NCI-H187 (cell line): ENCODE results near the gene CYP2C9.
"Not testable (repeated sequence)": the region's sequence is repeated elsewhere in the genome, so short reads cannot be mapped to it uniquely, and the experiment has no call there.

Experiments used
- DNase-seq, 2 experiments: peaks; one replicate each; lab custom pipeline; 2025; lab: John Stamatoyannopoulos, UW

CYP2C9 gene

GRCh38 chr10:94938383-94938782 is at the start of gene CYP2C9:
TSS of gene CYP2C9 (plus strand) at chr10:94938658. CDS start at chr10:94938683, 25 bp downstream.
- no peak for DNase-seq

GRCh38 chr10:94889123-94889522 is 49.3 kb upstream of the CYP2C9 start:
- no peak for DNase-seq

DNA sequence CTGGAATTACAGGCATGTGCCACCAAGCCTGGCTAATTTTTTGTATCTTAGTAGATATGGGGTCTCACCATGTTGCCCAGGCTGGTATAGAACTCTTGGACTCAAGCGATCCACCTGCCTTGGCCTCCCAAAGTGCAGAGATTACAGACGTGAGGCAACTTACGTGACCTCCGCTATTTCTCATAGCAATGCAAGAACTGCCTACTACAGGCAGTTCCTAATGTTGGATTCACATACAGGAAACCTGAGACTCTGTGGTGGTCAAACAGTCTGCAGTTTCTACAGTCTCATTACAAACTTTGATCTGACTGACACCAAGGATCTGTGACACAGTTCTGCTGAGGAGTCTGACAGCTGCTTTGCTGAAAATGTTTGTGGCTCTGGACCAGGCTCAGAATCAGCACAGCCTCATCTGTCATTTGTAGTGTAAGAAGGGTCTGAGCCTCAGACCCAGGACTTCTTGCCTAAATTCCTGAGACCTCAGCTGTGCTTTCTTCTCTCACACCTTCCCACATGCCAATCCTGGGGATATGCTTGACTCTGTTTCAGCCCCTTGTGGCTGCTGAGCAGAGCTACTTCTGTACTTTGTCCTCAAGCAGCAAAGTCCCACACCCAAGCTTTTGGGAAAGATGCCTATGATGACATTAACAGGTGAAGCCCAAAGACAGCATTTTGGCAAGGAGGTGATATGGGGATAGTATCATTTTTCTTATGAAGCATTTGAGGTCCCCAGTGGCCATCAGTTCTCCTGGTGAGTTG is 48.0 kb upstream of the CYP2C9 start:
- DNase-seq = no peak

GRCh38 chr10:94898414-94898813 is 40.0 kb upstream of the CYP2C9 start:
- not testable (repeated sequence) for DNase-seq

- DNase-seq = no peak
These were observed 36.4 kb upstream of the CYP2C9 start for GRCh38 chr10:94902080-94902479.

GRCh38 chr10:94902570-94902969 is 35.9 kb upstream of the CYP2C9 start:
- DNase-seq = no peak

DNA sequence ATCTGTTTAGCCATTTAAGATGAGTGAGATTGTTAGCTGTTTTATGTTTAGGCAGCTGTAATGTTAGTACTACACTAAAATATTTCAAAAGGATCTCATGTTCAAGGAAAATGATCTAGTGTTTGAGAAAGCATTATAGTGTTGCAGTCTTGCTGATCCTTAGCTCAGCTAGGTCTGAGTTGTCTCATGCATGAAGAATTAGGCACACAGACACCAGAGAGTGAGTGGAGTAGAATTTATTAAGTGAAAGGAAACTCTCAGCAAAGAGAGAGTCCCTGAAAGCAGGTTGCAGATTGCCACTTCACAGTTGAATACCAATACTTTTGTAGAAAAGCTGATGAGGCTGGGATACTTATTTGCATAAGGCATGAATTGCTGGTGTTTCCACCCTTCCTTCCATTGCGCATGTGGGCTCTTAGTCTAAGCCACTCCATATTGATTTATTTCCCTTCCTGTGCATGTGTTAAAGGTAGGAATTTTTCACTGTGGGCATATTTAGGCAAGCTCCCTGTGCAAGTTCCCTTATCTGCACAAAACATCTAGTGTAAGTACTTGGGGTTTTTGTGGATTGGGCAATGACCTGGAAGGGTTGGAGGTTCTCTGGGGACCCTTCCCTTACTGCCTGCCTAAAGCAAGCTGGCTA is 33.8 kb upstream of the CYP2C9 start:
- DNase-seq = not testable (repeated sequence)

GRCh38 chr10:94916423-94916822 is 22.0 kb upstream of the CYP2C9 start:
- no peak for DNase-seq

GRCh38 chr10:94936721-94937120 is 1.7 kb upstream of the CYP2C9 start:
- no peak for DNase-seq

- DNase-seq = not testable (repeated sequence)
These were observed 5.1 kb downstream of the CYP2C9 start for GRCh38 chr10:94943432-94944103.

DNA sequence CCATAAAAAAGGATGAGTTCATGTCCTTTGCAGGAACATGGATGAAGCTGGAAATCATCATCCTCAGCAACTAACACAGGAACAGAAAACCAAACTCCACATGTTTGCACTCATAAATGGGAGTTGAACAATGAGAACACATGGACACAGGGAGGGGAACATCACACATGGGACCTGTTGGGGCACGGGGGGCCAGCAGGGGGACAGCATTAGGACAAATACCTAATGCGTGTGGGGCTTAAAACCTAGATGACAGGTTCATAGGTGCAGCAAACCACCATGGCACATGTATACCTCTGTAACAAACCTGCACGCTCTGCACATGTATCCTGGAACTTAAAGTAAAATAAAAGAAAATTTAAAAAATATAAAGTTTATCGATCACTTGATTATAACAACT is 7.7 kb downstream of the CYP2C9 start:
- not testable (repeated sequence) for DNase-seq

GRCh38 chr10:94963901-94964300 is 25.4 kb downstream of the CYP2C9 start:
- DNase-seq = no peak

DNA sequence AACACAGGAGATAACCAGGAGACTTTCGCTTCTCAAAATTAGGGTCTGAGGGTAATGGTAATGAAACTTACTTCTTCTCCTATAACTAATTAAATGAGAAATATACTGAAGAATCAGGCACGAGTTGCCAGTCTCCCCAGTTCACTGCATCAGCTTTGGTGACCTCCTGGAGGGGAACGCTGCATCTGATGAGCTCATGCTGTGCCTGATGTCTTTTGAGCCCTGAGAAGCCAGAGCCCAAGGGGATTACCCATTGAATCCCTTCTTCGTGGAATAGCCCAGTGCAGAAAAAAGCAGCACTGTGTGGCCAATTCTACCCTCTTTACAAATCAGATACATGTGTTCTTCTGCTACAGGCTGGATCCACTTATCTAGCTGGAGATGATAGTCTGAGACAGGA is 45.1 kb downstream of the CYP2C9 start:
- no peak for DNase-seq

- DNase-seq = no peak
These were observed 50.7 kb downstream of the CYP2C9 start for GRCh38 chr10:94989192-94989591.

GRCh38 chr10:94991243-94991888 is 52.9 kb downstream of the CYP2C9 start:
- no peak for DNase-seq

GRCh38 chr10:94992811-94993210 is 54.4 kb downstream of the CYP2C9 start:
- no peak for DNase-seq

DNA sequence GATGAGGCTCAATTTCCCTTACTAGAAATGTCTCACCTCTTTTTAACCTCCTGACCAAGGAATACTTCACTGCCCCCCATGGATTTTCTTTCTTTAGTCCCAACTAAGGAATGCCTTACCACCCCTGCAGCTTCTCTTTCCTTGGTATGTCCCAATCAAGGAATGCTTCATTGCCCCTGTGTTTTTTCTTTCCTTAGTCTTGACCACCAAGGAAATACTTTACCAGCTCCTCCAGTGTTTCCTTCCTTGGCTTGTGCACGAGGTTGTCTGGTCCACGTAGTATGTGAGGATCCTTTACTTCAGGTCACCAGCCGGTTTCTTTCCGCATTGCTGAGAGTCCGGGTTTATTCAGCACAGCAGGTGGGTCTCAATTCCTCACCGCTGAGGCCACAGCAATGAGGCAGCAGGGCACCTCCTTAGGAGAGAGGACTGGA is 59.3 kb downstream of the CYP2C9 start:
- no peak for DNase-seq

DNA sequence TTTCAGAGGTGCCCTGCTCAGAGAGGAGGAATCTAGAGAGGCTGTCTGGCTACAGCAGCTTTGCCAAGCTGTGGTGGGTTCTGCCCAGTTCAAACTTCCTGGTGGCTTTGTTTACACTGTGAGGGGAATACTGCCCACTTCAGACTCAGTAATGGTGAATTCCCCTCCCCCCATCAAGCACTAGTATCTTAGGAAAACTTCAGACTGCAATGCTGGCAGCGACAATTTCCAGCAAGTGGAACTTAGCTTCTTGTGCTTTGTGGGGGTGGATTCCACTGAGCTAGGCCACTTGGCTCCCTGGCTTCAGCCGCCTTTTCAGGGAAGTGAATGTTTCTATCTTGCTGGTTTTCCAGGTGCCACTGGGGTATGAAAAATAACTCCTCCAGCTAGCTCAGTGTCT is 88.0 kb downstream of the CYP2C9 start:
- DNase-seq = no peak

DNA sequence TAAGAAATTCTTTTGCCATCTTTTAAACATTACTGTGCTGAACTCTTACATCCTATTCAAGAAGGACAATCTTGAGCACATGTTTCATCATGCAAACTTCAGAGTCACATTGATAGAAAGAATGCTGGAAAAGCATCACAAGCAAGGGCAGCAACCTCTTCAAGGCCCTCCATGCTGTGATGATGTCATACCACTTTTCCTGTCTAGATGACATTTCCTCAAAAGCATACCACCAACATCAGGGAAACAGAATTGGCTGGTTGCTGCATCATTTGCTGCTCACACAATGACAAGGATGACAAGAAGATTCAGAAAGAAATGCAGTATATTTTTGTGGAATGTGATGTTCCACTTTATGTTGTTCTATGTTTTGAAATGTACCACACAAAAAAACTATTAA is 93.2 kb downstream of the CYP2C9 start:
- DNase-seq = no peak

GRCh38 chr10:95034401-95034800 is 95.9 kb downstream of the CYP2C9 start:
- DNase-seq = no peak

GRCh38 chr10:95035332-95036295 is 97.2 kb downstream of the CYP2C9 start:
- DNase-seq = no peak
